ENCODE results near the gene TMEM145. TPM values are rescaled to one million over a fixed set of nuclear protein-coding genes. Genes with fewer than 3 reads are reported as not detected.

TMEM145 gene
- total RNA-seq, 4 donors from 2014 or later = 0.20 TPM; not detected in 3

DNA sequence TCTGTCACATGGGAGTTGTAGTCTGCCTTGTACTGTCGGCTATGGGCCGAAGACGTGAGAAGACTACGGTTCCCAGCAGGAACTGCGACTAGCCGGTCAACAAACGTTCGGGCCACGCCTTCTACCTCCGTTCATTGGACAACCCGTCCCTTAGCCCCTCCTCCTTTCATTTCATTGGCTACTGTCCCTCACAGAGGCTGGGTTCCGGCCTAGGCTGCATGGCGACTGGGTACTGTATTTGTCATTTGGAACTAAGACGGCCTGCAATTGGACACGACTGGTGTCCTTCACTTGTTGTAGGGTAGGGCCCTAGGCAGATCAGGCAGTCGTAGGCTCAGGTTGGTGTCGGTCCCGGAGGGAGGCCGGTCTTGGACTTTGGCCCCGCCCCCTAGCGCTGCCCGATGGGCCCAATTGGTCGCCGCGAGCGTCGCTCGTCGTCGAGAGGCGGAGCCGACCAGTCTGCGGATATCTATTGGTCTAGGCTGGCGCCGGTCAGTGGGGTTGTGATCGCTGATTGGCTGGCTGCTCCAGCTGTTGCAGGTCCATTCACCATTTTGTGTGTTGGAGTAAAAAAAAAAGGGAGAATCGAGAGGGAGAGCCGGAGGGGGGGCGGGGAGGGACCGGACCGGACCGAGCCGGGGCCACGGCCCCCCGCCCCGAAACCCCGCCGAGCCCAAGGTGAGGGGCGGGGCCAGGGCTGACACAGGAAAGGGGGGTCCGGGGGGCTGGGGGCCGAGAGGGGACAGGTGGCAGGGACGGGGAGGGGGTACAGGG lies 44.2 kb upstream of the TMEM145 start, which contains the start of gene CIC:
Gene CIC, plus strand, starts transcription at position 549 of the 774 bp plus-strand sequence. CDS start 2,532 bp downstream, outside the sequence.
- peak within 1 kb of the TSS; percentile 99 to 100 (median 99) for H3K27ac ChIP-seq
- peaks cover 0 to 25% (median 10%) of the 10 kb centered on the region in 3 donors for H3K36me3 ChIP-seq
- peak in 1 of 2 donors; percentile 26 for TF ChIP-seq POLR2A (IDR thresholded peaks at IDR 0.05)
- peak; percentile 2 to 10 for TF ChIP-seq EP300 (IDR thresholded peaks at IDR 0.05)
- peak in 1 of 5 experiments; percentile 64 for TF ChIP-seq CTCF (IDR thresholded peaks at IDR 0.05)
- DNase-seq (ENCODE audit: low spot score in 2 of 2) = peak; percentile 99 to 100
- whole genome bisulfite sequencing, 2 donors = 1% methylated on average over 37 to 52 of the region's 52 CpGs
- H3K4me1 ChIP-seq = peaks cover 0 to 44% (median 28%) of the 10 kb centered on the region in 4 donors
- H3K4me3 ChIP-seq = peak within 1 kb of the TSS; percentile 66 to 85 (median 70)
- H3K9me3 ChIP-seq = no peaks in the 10 kb centered on the region
- no peaks in the 10 kb centered on the region for H3K27me3 ChIP-seq

DNA sequence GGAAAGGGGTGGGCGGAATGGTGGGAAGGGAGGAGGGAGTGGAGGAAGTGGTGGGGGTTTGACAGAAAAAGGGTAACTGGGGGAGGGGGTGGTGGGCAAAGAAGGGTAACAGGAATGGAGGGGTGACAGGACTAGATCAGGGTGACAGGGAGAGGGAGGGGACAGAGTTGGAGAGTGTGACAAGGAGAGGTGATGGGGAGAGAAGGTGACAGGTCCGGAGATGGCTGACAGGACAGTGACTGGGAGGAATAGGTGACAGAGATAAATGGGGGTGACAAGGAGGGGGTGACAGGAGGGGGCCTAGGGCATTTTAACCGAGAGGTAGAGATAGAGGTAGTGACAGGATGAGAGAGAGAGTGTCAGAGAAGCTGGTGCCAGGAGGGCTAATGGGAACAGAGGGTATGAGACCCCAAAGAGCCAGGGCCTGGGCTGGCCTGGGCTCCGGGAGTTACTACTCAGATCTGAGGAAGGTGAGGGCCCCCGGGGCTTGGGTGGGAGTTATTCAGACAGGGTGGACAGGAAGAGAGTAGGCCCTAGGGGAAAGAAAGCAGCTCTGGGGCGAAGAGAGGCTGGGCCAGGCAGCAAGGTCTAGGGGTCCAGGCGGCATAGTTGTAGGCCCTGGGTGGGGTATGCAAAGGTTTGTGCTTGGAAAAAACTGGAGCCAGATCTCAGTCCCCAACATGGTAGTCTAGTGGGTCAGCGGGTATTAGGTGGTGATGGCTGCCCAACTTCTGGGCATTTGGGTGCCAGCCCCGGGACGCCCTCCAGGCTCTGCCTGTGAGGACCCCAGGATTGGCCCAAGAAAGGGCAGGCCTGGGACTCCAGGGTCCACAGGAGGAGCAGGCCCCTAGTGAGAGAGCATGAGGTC lies 43.4 kb upstream of the TMEM145 start:
- Histone ChIP-seq H3K9me3 (no peaks in the 10 kb centered on the region), H3K27me3 (no peaks in the 10 kb centered on the region), H3K4me1 (peaks cover 0 to 52% (median 30%) of the 10 kb centered on the region in 4 donors), H3K36me3 (peaks cover 0 to 33% (median 17%) of the 10 kb centered on the region in 3 donors), H3K27ac (peak overlapping the region; percentile 87 to 100 (median 98)), H3K4me3 (peak overlapping the region; percentile 33 to 66 (median 52))
- 24 to 27% methylated on average over 10 of the region's 10 CpGs for WGBS, 2 donors
- TF ChIP-seq EP300 (IDR thresholded peaks at IDR 0.05) = no peak
- no peak for TF ChIP-seq CTCF (IDR thresholded peaks at IDR 0.05)
- TF ChIP-seq POLR2A (IDR thresholded peaks at IDR 0.05) = no peak
- DNase-seq (ENCODE audit: low spot score in 2 of 2) = no peak

DNA sequence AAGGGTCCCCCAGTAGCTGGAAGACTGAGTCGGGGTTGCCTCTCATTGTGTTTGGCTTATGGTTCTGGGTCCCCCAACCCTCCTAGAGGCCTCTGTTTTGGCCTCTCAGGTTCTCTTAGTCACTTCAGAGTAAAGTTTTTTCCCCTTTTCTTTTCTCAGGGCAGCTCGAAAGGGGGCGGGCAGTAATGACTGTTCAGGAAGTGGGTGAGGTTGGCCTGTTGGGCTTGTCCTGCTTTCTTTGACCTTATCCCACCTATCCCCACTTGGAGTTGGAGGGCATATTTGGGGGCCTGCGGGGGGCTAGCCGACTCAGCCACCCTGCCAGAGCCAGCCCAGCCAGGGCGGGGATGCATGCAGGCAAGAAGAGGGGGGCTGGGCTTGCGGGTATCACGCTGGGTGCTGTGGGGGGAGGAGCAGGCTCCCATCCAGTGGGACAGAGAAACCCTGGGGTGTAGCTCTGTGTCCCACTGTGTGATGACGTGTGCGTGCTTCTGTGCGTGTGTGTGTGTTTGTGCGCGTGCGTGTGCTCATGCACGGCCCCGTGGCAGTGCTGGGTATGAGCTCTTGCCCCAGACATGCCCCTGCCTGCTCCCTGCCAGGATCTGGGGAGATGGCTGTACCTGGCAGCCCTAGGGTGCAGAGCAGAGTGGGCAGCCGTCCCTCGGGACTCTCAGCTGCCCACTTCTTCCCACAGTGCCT lies 42.6 kb upstream of the TMEM145 start:
- H3K36me3 ChIP-seq = peaks cover 0 to 41% (median 19%) of the 10 kb centered on the region in 3 donors
- H3K27ac ChIP-seq = peak overlapping the region; percentile 87 to 100 (median 98)
- peak; percentile 38 for TF ChIP-seq POLR2A (IDR thresholded peaks at IDR 0.05)
- peak in 1 of 5 experiments; percentile 10 for TF ChIP-seq CTCF (IDR thresholded peaks at IDR 0.05)
- TF ChIP-seq EP300 (IDR thresholded peaks at IDR 0.05) = peak in 1 of 2 donors; percentile 81
- H3K4me3 ChIP-seq = peak overlapping the region; percentile 33 to 66 (median 52)
- H3K4me1 ChIP-seq = peaks cover 0 to 59% (median 32%) of the 10 kb centered on the region in 4 donors
- H3K9me3 ChIP-seq = no peaks in the 10 kb centered on the region
- peak in 1 of 2 donors; percentile 44 for DNase-seq (ENCODE audit: low spot score in 2 of 2)
- WGBS, 2 donors = 3% methylated on average over 11 to 17 of the region's 18 CpGs
- H3K27me3 ChIP-seq = no peaks in the 10 kb centered on the region

DNA sequence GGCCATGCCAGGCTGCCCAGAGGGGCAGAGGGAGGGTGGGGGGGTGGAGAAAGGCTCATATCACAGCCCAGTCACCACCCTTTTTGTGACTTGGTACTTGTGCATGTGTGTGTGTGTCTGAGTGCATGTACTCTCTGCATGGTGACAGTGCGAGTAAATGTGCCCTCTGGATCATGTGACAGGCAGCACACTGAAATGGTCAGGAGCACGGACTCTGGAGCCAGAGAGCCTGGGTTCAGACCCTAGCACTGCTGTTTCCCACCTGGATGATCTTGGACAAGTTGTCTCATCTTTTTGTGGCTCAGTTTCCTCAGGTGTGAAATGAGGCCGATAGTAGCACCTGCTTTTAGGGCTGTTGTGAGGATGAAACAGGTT lies 42.1 kb upstream of the TMEM145 start:
- Histone ChIP-seq H3K27ac (peak overlapping the region; percentile 87 to 100 (median 98)), H3K4me3 (peak overlapping the region; percentile 33 to 66 (median 52)), H3K27me3 (no peaks in the 10 kb centered on the region), H3K36me3 (peaks cover 0 to 45% (median 19%) of the 10 kb centered on the region in 3 donors), H3K9me3 (no peaks in the 10 kb centered on the region), H3K4me1 (peaks cover 0 to 64% (median 34%) of the 10 kb centered on the region in 4 donors)
- TF ChIP-seq EP300 (IDR thresholded peaks at IDR 0.05) = no peak
- no peak for TF ChIP-seq POLR2A (IDR thresholded peaks at IDR 0.05)
- no peak for TF ChIP-seq CTCF (IDR thresholded peaks at IDR 0.05)
- no peak for DNase-seq (ENCODE audit: low spot score in 2 of 2)
- WGBS, 2 donors = 47 to 49% methylated on average over 3 of the region's 3 CpGs
